Activated CD4-positive, alpha-beta T cell treated with anti-CD3 and anti-CD28 coated beads for 48 hours (primary cell): ENCODE measurements around the gene CCDC137.

Experiments used
- DNase-seq: peaks from one replicate; pipeline ENCODE4 v3.0.0-alpha.2; 2020

CCDC137 gene

GRCh38 chr17:81683584-81684441 lies 17.3 kb downstream of the CCDC137 start, which contains the start of the genes ARL16 and HGS:
Gene ARL16 (minus strand): TSS chr17:81683797. CDS start chr17:81683753, 44 bp downstream.
Gene HGS (plus strand): TSS chr17:81684011. CDS start chr17:81684067, 56 bp downstream.
- DNase-seq = peak; percentile 98

GRCh38 chr17:81684442-81684911 lies 17.9 kb downstream of the CCDC137 start:
- peak; percentile 46 for DNase-seq

GRCh38 chr17:81685108-81685507 lies 18.6 kb downstream of the CCDC137 start:
- peak; percentile 81 for DNase-seq

- no peak for DNase-seq
These were observed 20.1 kb downstream of the CCDC137 start for GRCh38 chr17:81686614-81687013.

- DNase-seq = no peak
These were observed 21.4 kb downstream of the CCDC137 start for GRCh38 chr17:81687770-81688541.

GRCh38 chr17:81688616-81689015 lies 22.1 kb downstream of the CCDC137 start:
- DNase-seq = no peak

- DNase-seq = no peak
These were observed 23.5 kb downstream of the CCDC137 start for GRCh38 chr17:81690066-81690465.

GRCh38 chr17:81690549-81690948 lies 24.0 kb downstream of the CCDC137 start:
- DNase-seq = no peak

GRCh38 chr17:81691196-81691595 lies 24.7 kb downstream of the CCDC137 start:
- no peak for DNase-seq

- DNase-seq = no peak
These were observed 25.1 kb downstream of the CCDC137 start for GRCh38 chr17:81691608-81692007.

- DNase-seq = no peak
These were observed 27.1 kb downstream of the CCDC137 start for GRCh38 chr17:81693509-81694210.

- DNase-seq = no peak
These were observed 28.3 kb downstream of the CCDC137 start for GRCh38 chr17:81694810-81695209.

GRCh38 chr17:81695211-81695610 lies 28.7 kb downstream of the CCDC137 start:
- no peak for DNase-seq

GRCh38 chr17:81695801-81696200 lies 29.3 kb downstream of the CCDC137 start:
- no peak for DNase-seq

GRCh38 chr17:81696218-81696941 lies 29.8 kb downstream of the CCDC137 start:
- no peak for DNase-seq

GRCh38 chr17:81697261-81698044 lies 30.9 kb downstream of the CCDC137 start:
- no peak for DNase-seq

GRCh38 chr17:81700353-81701287 lies 34.1 kb downstream of the CCDC137 start:
- no peak for DNase-seq

- peak; percentile 41 for DNase-seq
These were observed 34.9 kb downstream of the CCDC137 start for GRCh38 chr17:81701288-81702071.
